ENCODE results near the gene PYGL.

Gene PYGL

DNA sequence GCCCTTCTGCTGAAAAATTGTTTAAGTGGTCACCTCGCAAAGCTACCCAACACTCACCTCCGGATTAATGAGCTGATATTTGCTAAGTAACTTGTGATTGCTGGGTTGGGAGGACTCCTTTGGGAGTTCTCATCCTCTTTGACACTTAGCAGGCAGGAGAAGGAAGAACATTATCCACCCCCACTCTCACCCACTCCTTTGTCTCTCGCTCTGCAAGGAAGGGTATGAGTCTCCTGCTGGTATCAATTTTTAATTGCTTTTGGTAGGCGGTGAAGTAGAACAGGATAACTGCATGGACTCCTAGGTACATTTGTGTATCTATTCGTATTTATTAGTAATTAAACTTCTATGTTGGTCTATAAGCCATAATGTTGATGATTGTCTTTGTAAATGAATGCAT is 79.3 kb downstream of the PYGL start:
- peaks cover 5% of the 10 kb centered on the region for H3K36me3 Mint-ChIP-seq (ENCODE audit: insufficient read depth)
- H3K4me1 Mint-ChIP-seq (ENCODE audit: low read depth in 2 of 2), result peaks cover 3 to 8% of the 10 kb centered on the region in 2 donors
- no peak for ATAC-seq (replicated peaks)
- no peak for DNase-seq
- no peak overlapping the region for H3K4me3 Mint-ChIP-seq
- H3K27me3 Mint-ChIP-seq, result peaks cover 45 to 54% of the 10 kb centered on the region in 2 donors
- no peaks in the 10 kb centered on the region for H3K9me3 Mint-ChIP-seq
- no peak overlapping the region for H3K27ac Mint-ChIP-seq

GRCh38 chr14:50864237-50864636 is 80.0 kb downstream of the PYGL start:
- peaks cover 5% of the 10 kb centered on the region for H3K36me3 Mint-ChIP-seq (ENCODE audit: insufficient read depth)
- ATAC-seq (replicated peaks), result no peak
- no peaks in the 10 kb centered on the region for H3K9me3 Mint-ChIP-seq
- peaks cover 38 to 47% of the 10 kb centered on the region in 2 donors for H3K27me3 Mint-ChIP-seq
- peaks cover 7 to 8% of the 10 kb centered on the region in 2 donors for H3K4me1 Mint-ChIP-seq (ENCODE audit: low read depth in 2 of 2)
- no peak overlapping the region for H3K27ac Mint-ChIP-seq
- H3K4me3 Mint-ChIP-seq, result no peak overlapping the region
- DNase-seq, result no peak

DNA sequence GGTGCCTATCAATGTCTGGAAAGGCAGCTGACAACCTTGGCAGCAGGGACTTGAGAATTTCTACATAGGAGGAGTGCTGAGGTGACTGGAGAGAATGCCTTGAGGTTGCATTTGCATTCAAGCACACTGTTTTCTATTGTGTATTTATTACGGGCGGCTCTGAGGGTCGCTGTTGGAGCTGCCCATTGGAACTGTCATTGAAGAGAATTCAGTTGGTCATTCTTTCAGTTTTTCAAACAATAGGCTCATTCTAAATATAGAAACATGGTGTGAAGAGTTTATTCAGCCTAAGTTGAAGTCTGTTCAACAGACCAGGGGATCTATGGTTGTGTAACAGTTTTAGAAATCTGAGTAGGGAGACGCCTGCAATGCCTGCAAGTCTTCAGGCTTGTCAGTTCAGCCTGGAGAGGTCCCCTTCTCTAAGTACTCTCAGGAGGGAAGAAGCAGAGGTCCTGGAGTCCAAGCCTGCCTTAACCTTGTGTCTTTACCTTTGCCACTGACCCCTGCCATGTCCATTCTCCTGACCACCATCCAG is 82.2 kb downstream of the PYGL start:
- no peak for ATAC-seq (replicated peaks)
- Mint-ChIP-seq H3K9me3 (no peaks in the 10 kb centered on the region), H3K4me3 (no peak overlapping the region), H3K27me3 (peaks cover 18 to 25% of the 10 kb centered on the region in 2 donors), H3K36me3 (ENCODE audit: insufficient read depth) (peaks cover 5% of the 10 kb centered on the region), H3K27ac (no peak overlapping the region), H3K4me1 (ENCODE audit: low read depth in 2 of 2) (peaks cover 8% of the 10 kb centered on the region in 2 donors)
- no peak for DNase-seq

DNA sequence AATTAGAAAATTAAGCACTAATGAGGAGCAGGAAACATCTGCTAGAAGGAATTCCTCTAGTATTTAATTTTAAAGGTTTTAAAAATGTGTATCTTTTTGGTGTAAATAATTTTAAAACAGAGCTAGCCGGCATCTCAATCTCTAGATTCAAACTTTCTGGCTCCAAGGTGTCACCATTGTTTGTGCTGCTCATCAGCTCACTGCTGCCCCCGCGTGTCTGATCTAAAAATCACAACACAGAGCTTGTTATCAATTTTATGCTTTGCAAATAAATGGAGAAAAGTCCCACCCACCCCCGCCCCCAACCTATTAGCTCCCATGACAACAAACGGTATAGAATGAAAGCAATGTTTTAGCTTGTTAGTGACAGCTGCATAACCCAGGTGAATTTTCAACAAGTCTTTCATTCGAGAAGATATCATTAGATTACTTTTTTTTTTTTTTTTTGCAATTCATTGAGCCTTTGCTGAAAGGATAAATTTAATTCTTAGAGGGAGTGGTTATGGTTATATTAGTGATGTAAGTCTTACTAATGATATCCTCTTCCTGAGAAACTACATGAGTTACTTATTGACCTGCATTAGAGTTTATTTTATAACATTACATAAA is 83.7 kb downstream of the PYGL start:
- peak; percentile 87 to 93 (median 90) for DNase-seq
- H3K4me1 Mint-ChIP-seq (ENCODE audit: low read depth in 2 of 2), result peaks cover 8% of the 10 kb centered on the region in 2 donors
- no peaks in the 10 kb centered on the region for H3K9me3 Mint-ChIP-seq
- peak overlapping the region; percentile 90 to 92 for H3K4me3 Mint-ChIP-seq
- H3K36me3 Mint-ChIP-seq (ENCODE audit: insufficient read depth), result peaks cover 5% of the 10 kb centered on the region
- H3K27me3 Mint-ChIP-seq, result peaks cover 3 to 10% of the 10 kb centered on the region in 2 donors
- peak; percentile 83 for ATAC-seq (replicated peaks)
- peak overlapping the region; percentile 83 to 93 for H3K27ac Mint-ChIP-seq

GRCh38 chr14:50859296-50859624 is 85.0 kb downstream of the PYGL start:
- H3K4me1 Mint-ChIP-seq (ENCODE audit: low read depth in 2 of 2), result peaks cover 8% of the 10 kb centered on the region in 2 donors
- DNase-seq, result no peak
- ATAC-seq (replicated peaks), result no peak
- H3K4me3 Mint-ChIP-seq, result peak overlapping the region; percentile 90 to 92
- H3K9me3 Mint-ChIP-seq, result no peaks in the 10 kb centered on the region
- H3K27ac Mint-ChIP-seq, result peak overlapping the region in 1 of 2 donors; percentile 93
- H3K36me3 Mint-ChIP-seq (ENCODE audit: insufficient read depth), result peaks cover 5% of the 10 kb centered on the region
- no peaks in the 10 kb centered on the region for H3K27me3 Mint-ChIP-seq

DNA sequence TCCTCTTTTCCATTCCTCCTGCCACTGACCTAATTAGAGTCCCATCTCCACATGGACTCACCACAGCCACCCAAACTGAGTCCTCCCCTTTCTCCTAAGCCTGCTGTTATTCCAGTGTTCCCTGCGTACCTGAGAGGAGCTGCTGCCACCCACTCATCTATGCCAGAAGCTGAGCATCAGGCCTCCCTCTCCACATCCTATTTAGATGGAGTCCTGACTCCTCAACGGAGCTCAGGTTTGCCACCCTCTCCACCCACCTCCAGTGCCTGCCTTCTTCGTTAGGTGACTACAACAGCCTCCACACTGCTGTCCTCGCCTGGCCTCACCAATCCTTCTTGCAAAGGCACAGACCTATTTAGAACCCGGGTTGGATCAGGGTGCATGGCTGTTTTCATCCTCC is 87.6 kb downstream of the PYGL start:
- Mint-ChIP-seq H3K4me1 (ENCODE audit: low read depth in 2 of 2) (peaks cover 8% of the 10 kb centered on the region in 2 donors), H3K9me3 (no peaks in the 10 kb centered on the region), H3K27me3 (no peaks in the 10 kb centered on the region), H3K36me3 (ENCODE audit: insufficient read depth) (peaks cover 8% of the 10 kb centered on the region), H3K4me3 (no peak overlapping the region), H3K27ac (no peak overlapping the region)
- no peak for DNase-seq
- no peak for ATAC-seq (replicated peaks)

GRCh38 chr14:50855558-50855957 is 88.7 kb downstream of the PYGL start:
- Mint-ChIP-seq H3K27ac (no peak overlapping the region), H3K4me1 (ENCODE audit: low read depth in 2 of 2) (peaks cover 7 to 8% of the 10 kb centered on the region in 2 donors), H3K9me3 (no peaks in the 10 kb centered on the region), H3K27me3 (no peaks in the 10 kb centered on the region), H3K4me3 (no peak overlapping the region), H3K36me3 (ENCODE audit: insufficient read depth) (peaks cover 8% of the 10 kb centered on the region)
- no peak for ATAC-seq (replicated peaks)
- no peak for DNase-seq
